ENCODE results near the gene TMEFF2.

The TMEFF2 gene

GRCh38 chr2:191908874-191909273 lies 285.9 kb downstream of the TMEFF2 start:
- TF ChIP-seq SIN3A (IDR thresholded peaks at IDR 0.05; ENCODE audit: borderline replicate concordance, insufficient read depth, low read length) (no peak), POLR2AphosphoS5 (IDR thresholded peaks at IDR 0.05; ENCODE audit: low read depth, low read length) (no peak), TAF1 (IDR thresholded peaks at IDR 0.05; ENCODE audit: borderline replicate concordance, insufficient read depth, low read length) (no peak), FOXP2 (optimal IDR thresholded peaks at IDR 0.05; ENCODE audit: borderline replicate concordance, extremely low read depth, extremely low read length, insufficient read depth) (no peak), REST (IDR thresholded peaks at IDR 0.05; ENCODE audit: insufficient read depth in 1 of 2, low read depth in 2 of 2, low read length in 2 of 2) (no peak)

GRCh38 chr2:191907545-191907944 lies 287.2 kb downstream of the TMEFF2 start:
- TF ChIP-seq SIN3A (IDR thresholded peaks at IDR 0.05; ENCODE audit: borderline replicate concordance, insufficient read depth, low read length), result no peak
- no peak for TF ChIP-seq POLR2AphosphoS5 (IDR thresholded peaks at IDR 0.05; ENCODE audit: low read depth, low read length)
- TF ChIP-seq FOXP2 (optimal IDR thresholded peaks at IDR 0.05; ENCODE audit: borderline replicate concordance, extremely low read depth, extremely low read length, insufficient read depth), result no peak
- TF ChIP-seq TAF1 (IDR thresholded peaks at IDR 0.05; ENCODE audit: borderline replicate concordance, insufficient read depth, low read length), result no peak
- no peak for TF ChIP-seq REST (IDR thresholded peaks at IDR 0.05; ENCODE audit: insufficient read depth in 1 of 2, low read depth in 2 of 2, low read length in 2 of 2)

GRCh38 chr2:191907091-191907490 lies 287.6 kb downstream of the TMEFF2 start:
- TF ChIP-seq SIN3A (IDR thresholded peaks at IDR 0.05; ENCODE audit: borderline replicate concordance, insufficient read depth, low read length) (no peak), FOXP2 (optimal IDR thresholded peaks at IDR 0.05; ENCODE audit: borderline replicate concordance, extremely low read depth, extremely low read length, insufficient read depth) (no peak), TAF1 (IDR thresholded peaks at IDR 0.05; ENCODE audit: borderline replicate concordance, insufficient read depth, low read length) (no peak), POLR2AphosphoS5 (IDR thresholded peaks at IDR 0.05; ENCODE audit: low read depth, low read length) (no peak), REST (IDR thresholded peaks at IDR 0.05; ENCODE audit: insufficient read depth in 1 of 2, low read depth in 2 of 2, low read length in 2 of 2) (no peak)

GRCh38 chr2:191905336-191905735 lies 289.4 kb downstream of the TMEFF2 start:
- TF ChIP-seq TAF1 (IDR thresholded peaks at IDR 0.05; ENCODE audit: borderline replicate concordance, insufficient read depth, low read length) (no peak), REST (IDR thresholded peaks at IDR 0.05; ENCODE audit: insufficient read depth in 1 of 2, low read depth in 2 of 2, low read length in 2 of 2) (no peak), SIN3A (IDR thresholded peaks at IDR 0.05; ENCODE audit: borderline replicate concordance, insufficient read depth, low read length) (no peak), FOXP2 (optimal IDR thresholded peaks at IDR 0.05; ENCODE audit: borderline replicate concordance, extremely low read depth, extremely low read length, insufficient read depth) (no peak), POLR2AphosphoS5 (IDR thresholded peaks at IDR 0.05; ENCODE audit: low read depth, low read length) (no peak)

GRCh38 chr2:191901031-191901430 lies 293.7 kb downstream of the TMEFF2 start:
- TF ChIP-seq REST (IDR thresholded peaks at IDR 0.05; ENCODE audit: insufficient read depth in 1 of 2, low read depth in 2 of 2, low read length in 2 of 2) (no peak), SIN3A (IDR thresholded peaks at IDR 0.05; ENCODE audit: borderline replicate concordance, insufficient read depth, low read length) (no peak), TAF1 (IDR thresholded peaks at IDR 0.05; ENCODE audit: borderline replicate concordance, insufficient read depth, low read length) (no peak), POLR2AphosphoS5 (IDR thresholded peaks at IDR 0.05; ENCODE audit: low read depth, low read length) (no peak), FOXP2 (optimal IDR thresholded peaks at IDR 0.05; ENCODE audit: borderline replicate concordance, extremely low read depth, extremely low read length, insufficient read depth) (no peak)

Data from PFSK-1 (cell line).